Renal cortex interstitium (tissue), 3 donors: ENCODE data around the gene AP2A1. TPM values are rescaled to one million over a fixed set of nuclear protein-coding genes. Genes with fewer than 3 reads are reported as not detected.

Experiments
- polyA plus RNA-seq, 3 donors: library from polyadenylated mRNA; unstranded; fragments of 120-200 nt; gene quantifications; one replicate each; pipeline ENCODE4 v1.2.1, GENCODE V29; 2013; ENCODE audit not compliant: insufficient read length in 3 of 3

Gene AP2A1
- polyA plus RNA-seq, 3 donors: 44.5 to 69.2 (median 66.9) TPM

Other genes with a start within 250 kb of the AP2A1 start
- gene RCN3, start 239.0 kb upstream of the AP2A1 start, polyA plus RNA-seq: 10 to 100 TPM; 13.1 to 24.6 (median 23.3) TPM
- gene NOSIP, start 186.4 kb upstream of the AP2A1 start, polyA plus RNA-seq: 10 to 100 TPM; 61.9 to 75.9 (median 67.5) TPM
- 1 to 10 TPM; 5.8 to 6.8 (median 5.9) TPM for gene PRRG2, start 185.7 kb upstream of the AP2A1 start, polyA plus RNA-seq
- gene PRR12, start 175.8 kb upstream of the AP2A1 start, polyA plus RNA-seq: 10 to 100 TPM; 17.0 to 30.2 (median 28.6) TPM
- 10 to 100 TPM; 20.6 to 28.9 (median 24.9) TPM for gene RRAS, start 126.9 kb upstream of the AP2A1 start, polyA plus RNA-seq
- gene SCAF1, start 124.8 kb upstream of the AP2A1 start, polyA plus RNA-seq: 10 to 100 TPM; 28.4 to 44.1 (median 43.4) TPM
- 10 to 100 TPM; 36.8 to 92.3 (median 57.7) TPM for gene IRF3, start 101.1 kb upstream of the AP2A1 start, polyA plus RNA-seq
- 10 to 100 TPM; 21.0 to 31.6 (median 28.0) TPM for gene BCL2L12, start 101.1 kb upstream of the AP2A1 start, polyA plus RNA-seq
- gene PRMT1, start 89.7 kb upstream of the AP2A1 start, polyA plus RNA-seq: 100 to 1,000 TPM; 198 to 261 (median 228) TPM
- 1 to 10 TPM; 1.1 to 1.6 (median 1.5) TPM for gene ADM5, start 77.4 kb upstream of the AP2A1 start, polyA plus RNA-seq
- 10 to 100 TPM in 2 of 3 donors, 1 to 10 TPM in 1; 8.0 to 12.8 (median 11.1) TPM for gene CPT1C, start 75.9 kb upstream of the AP2A1 start, polyA plus RNA-seq
- gene TSKS, start 3.7 kb upstream of the AP2A1 start, polyA plus RNA-seq: under 1 TPM in 2 of 3 donors, not detected in 1; 0.10 to 0.18 TPM
- 10 to 100 TPM; 35.6 to 42.1 (median 38.4) TPM for gene FUZ, start 46.3 kb downstream of the AP2A1 start, polyA plus RNA-seq
- 10 to 100 TPM; 61.4 to 74.1 (median 69.6) TPM for gene MED25, start 51.3 kb downstream of the AP2A1 start, polyA plus RNA-seq
- gene PTOV1, start 84.2 kb downstream of the AP2A1 start, polyA plus RNA-seq: 100 to 1,000 TPM; 278 to 373 (median 349) TPM
- gene PNKP, start 100.6 kb downstream of the AP2A1 start, polyA plus RNA-seq: 10 to 100 TPM; 41.8 to 93.0 (median 60.3) TPM
- 10 to 100 TPM; 23.9 to 40.5 (median 38.1) TPM for gene AKT1S1, start 110.4 kb downstream of the AP2A1 start, polyA plus RNA-seq
- gene TBC1D17, start 110.7 kb downstream of the AP2A1 start, polyA plus RNA-seq: 10 to 100 TPM; 38.3 to 61.4 (median 43.0) TPM
- gene IL4I1, start 129.9 kb downstream of the AP2A1 start, polyA plus RNA-seq: 1 to 10 TPM; 3.2 to 7.2 (median 3.9) TPM
- gene ATF5, start 162.2 kb downstream of the AP2A1 start, polyA plus RNA-seq: 10 to 100 TPM; 20.6 to 28.6 (median 26.0) TPM
- gene NUP62, start 162.5 kb downstream of the AP2A1 start, polyA plus RNA-seq: 10 to 100 TPM; 55.1 to 70.3 (median 67.1) TPM
- gene SIGLEC11, start 194.2 kb downstream of the AP2A1 start, polyA plus RNA-seq: 1 to 10 TPM; 4.9 to 6.6 (median 5.0) TPM